HG02870 (cell line): ENCODE results near the gene RPN1.

Experiments
- ATAC-seq: cut with Tn5 transposase; IDR thresholded peaks from one replicate; pipeline ENCODE4 v1.9.1; 2021; ENCODE audit warnings: mild to moderate bottlenecking, moderate library complexity; ENCODE audit not compliant: unreplicated experiment

Gene RPN1

GRCh38 chr3:128585189-128585588 is 65.4 kb downstream of the RPN1 start:
- no peak for ATAC-seq

- no peak for ATAC-seq
Measured at GRCh38 chr3:128584412-128585020, 66.1 kb downstream of the RPN1 start.

- no peak for ATAC-seq
Measured at GRCh38 chr3:128581566-128581965, 69.1 kb downstream of the RPN1 start.

- no peak for ATAC-seq
Measured at GRCh38 chr3:128579927-128580326, 70.7 kb downstream of the RPN1 start.

- no peak for ATAC-seq
Measured at GRCh38 chr3:128578346-128578745, 72.3 kb downstream of the RPN1 start.

- no peak for ATAC-seq
Measured at GRCh38 chr3:128577711-128578110, 72.9 kb downstream of the RPN1 start.

GRCh38 chr3:128576290-128576689 is 74.3 kb downstream of the RPN1 start:
- no peak for ATAC-seq

- no peak for ATAC-seq
Measured at GRCh38 chr3:128575777-128576176, 74.8 kb downstream of the RPN1 start.

GRCh38 chr3:128573707-128574162 is 76.9 kb downstream of the RPN1 start:
- ATAC-seq: no peak

GRCh38 chr3:128573160-128573559 is 77.5 kb downstream of the RPN1 start:
- no peak for ATAC-seq

GRCh38 chr3:128572644-128573105 is 77.9 kb downstream of the RPN1 start:
- no peak for ATAC-seq

- ATAC-seq: no peak
Measured at GRCh38 chr3:128572013-128572412, 78.6 kb downstream of the RPN1 start.
